ENCODE results near the gene PNKD. TPM values are rescaled to one million over a fixed set of nuclear protein-coding genes. Genes with fewer than 3 reads are reported as not detected.

Gene PNKD
- total and polyA plus RNA-seq, 2 of the 8 experiments (the other 6 are each of a cell fraction or from before 2014, with no cell fraction given), result 43.9 to 65.4 TPM

DNA sequence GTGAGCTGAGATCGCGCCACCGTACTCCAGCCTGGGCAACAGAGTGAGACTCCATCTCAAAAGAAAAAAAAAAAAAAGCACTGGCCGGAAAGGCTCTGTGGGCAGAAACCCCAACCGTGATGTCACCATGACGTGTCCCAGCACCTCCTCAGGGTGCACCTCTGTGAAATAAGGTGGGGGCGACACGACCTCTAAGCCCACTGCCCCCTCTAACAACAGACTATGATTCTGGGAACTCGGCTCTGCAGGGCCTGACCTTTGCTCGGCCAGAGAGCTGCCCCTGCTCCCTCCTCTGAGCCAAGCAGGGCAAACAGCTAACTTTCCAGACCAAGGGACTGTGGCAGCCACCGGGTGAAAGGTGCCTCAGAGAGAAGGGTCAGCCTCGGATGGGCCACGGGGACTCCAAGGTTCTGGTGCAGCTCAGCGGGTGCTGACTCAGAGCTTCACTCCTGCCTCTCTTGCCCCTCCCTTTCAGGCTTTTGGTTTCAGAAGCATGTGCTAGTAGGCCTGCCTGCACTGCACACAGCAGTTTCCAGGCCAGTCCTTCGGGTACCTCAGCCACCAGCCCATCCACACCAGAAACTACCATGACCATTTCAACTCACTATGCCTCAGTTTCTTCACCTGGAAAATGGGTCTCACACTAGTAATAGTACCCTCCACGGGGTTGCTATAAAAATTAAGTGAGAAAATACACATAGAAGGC is 13.9 kb downstream of the PNKD start (continued):
- no peak for TF ChIP-seq CHD7 (IDR thresholded peaks at IDR 0.05; ENCODE audit: insufficient replicate concordance, low read length)
- no peak for TF ChIP-seq HDAC6 (IDR thresholded peaks at IDR 0.05; ENCODE audit: low read depth, low read length)
- no peak for TF ChIP-seq BCL11A (IDR thresholded peaks at IDR 0.05; ENCODE audit: low read depth in 2 of 2, low read length in 2 of 2)
- no peak for TF ChIP-seq KDM5A (IDR thresholded peaks at IDR 0.05; ENCODE audit: low read length)
